Hindlimb muscle (tissue), 1 donor: Measurements from ENCODE around the gene EIF2B5. TPM values are rescaled to one million over a fixed set of nuclear protein-coding genes. Genes with fewer than 3 reads are reported as not detected.
A peak's percentile ranks its signal among the peaks of the same experiment; 100 is the strongest.
"Not testable (repeated sequence)": the region's sequence is repeated elsewhere in the genome, so short reads cannot be mapped to it uniquely, and the experiment has no call there.

Experiments used
- DNase-seq: peaks from one replicate; pipeline ENCODE4 v3.0.0-alpha.2; 2013
- polyA plus RNA-seq: library from polyadenylated mRNA; unstranded; fragments of 120-200 nt; gene quantifications from one replicate; pipeline ENCODE4 v1.2.1, GENCODE V29; 2013; ENCODE audit not compliant: insufficient read length

Gene EIF2B5
- polyA plus RNA-seq = 41.3 TPM

DNA sequence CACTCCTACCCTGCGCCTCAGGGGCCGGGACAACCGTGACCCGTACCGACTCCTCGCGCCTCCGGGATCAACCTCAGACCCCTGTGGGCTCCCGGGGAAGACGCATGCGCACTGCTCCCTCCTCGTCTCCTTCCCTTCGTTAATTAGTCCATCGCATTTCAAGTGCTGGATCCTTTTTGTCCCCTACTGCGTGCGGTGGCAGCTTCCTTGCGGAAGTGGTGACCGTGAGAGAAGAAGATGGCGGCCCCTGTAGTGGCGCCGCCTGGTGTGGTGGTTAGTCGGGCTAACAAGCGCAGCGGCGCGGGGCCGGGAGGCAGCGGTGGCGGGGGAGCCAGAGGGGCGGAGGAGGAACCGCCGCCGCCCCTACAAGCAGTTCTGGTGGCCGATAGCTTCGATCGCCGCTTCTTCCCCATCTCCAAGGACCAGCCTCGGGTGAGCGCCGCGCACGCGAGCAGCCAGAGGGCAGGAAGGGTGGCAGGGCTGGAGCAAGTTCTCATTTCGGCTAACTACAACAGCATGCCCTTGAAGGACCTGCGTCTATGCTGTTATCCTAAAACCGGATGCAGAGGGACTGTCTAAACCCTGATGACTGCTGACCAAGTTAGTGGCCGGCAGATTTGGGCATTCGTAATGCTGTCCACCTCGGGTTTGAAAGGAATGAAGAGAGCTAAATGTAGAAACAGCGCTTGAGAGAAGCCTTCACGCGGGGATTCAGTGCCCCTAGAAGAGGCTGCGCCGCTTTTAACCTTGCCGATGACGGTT lies at the start of gene EIF2B5:
Gene EIF2B5 (plus strand): TSS at position 210 of the 762 bp plus-strand sequence. CDS start 28 bp downstream, at position 238.
- DNase-seq = peak; percentile 92

DNA sequence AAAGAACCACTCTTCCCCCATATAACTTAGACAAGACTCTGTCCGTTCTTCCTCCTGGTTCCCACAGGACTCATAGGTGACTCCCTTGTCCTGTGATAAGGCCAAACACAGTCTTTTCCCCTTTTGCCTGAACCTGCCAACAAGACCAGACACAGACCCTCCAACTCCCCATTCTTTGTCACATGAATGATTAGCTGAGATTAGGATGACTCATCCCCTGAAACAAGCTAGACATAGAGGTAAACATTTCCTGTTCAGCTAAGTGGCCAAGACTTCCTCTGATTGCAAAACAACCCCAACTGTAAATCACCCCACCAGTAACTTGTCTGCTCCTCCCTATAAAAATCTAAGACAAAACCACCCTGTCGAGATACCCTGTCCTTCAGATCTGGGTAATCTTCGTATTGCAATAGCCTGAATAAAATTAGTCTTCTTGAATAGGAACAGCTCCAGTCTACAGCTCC lies 49.7 kb upstream of the EIF2B5 start:
- no peak for DNase-seq

DNA sequence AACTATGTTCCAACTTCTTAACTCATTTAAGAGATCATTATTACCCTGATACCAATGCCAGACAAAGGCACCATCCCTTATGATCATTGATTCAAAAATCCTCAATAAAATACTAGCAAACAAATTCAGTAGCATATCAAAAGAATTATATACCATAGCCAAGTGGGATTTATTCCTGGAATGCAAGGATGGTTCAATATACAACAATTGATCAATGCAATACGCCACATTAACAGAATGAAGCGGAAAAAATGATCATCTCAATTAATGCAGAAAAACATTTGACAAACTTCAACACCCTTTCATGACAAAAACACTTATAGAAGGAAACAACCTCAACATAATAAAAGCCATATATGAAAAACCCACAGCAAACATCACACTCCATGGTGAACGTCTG lies 43.0 kb upstream of the EIF2B5 start:
- no peak for DNase-seq

DNA sequence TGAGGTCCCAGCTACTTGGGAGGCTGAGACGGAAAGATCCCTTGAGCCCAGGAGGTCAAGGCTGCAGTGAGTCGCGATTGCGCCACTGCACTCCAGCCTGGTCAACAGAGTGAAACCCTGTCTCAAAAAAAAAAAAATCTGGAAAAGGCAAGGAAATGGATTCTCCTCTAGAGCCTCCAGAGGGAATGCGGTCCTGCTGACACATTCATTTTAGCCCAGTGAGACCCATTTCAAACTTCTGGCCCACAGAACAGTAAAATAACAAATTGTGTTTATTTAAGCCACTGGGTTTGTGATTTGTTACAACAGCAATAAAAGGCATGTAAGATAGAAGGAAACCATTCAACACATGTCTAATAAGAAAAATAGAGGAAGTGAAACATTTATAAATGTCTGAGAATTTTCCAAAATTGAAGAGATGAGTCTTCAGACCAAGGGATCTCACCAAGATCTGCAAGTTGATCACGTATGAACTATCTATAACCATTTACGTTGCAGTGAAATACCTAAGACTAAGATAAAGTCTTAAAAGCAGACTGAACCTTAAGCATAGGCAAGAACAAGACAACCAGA lies 38.3 kb upstream of the EIF2B5 start, which contains the start of gene HTR3E:
Gene HTR3E (plus strand): TSS at position 254 of the 573 bp plus-strand sequence. CDS start 466 bp downstream, outside the sequence.
- no peak for DNase-seq

DNA sequence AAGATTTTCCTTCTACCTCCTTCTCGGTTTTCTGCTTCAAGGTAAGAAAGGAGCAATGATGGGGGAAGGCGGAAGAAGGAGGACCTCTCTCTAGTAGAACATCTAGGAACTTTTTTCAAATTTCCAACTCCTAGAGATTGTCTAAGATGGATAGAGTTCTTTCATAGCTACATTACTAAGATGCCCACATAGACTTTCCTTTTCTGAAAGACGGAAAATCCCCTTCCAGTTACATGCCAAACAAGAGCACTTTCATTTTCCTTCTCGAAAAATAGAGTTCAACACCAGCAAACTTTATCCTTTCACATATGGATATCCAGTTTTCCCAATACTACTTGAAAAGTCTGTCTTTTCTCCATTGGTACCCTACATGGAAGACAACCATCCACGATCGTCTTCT lies 37.6 kb upstream of the EIF2B5 start:
- DNase-seq = no peak

DNA sequence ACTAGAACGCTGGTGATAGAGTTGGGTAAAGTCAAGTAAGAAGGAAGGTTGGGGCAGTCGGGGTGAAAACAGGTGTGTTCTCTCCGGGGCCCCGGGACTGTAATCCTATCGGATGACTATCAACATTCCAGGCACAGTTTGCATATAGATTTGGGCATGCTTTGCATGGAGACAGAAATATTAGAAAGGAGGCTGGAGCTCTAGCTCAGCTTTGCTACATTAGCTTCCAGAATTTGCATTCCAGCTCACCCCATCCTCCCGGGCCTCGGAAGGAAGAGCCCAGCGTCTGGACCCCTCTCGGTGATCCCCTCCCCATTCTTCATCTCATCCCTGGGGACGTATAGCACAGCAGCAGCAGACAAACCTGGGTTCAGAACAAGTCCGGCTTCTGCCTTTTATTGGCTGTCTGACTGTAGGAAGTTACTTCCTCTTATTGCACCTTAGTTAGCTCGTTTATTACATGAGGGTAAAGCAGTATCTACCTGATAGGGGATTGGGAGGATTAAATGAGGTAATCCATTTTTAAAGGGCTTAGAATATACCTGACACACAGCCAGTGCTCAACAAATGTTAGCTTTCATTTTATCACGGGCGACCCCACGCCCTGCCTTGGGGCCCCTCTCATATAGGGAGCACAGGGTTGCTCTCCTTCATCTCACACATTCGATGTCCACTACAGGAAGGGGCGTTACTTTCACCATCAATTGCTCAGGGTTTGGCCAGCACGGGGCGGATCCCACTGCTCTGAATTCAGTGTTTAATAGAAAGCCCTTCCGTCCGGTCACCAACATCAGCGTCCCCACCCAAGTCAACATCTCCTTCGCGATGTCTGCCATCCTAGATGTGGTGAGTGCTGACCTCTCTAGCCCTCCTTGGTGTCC lies 35.1 kb upstream of the EIF2B5 start:
- DNase-seq = no peak

DNA sequence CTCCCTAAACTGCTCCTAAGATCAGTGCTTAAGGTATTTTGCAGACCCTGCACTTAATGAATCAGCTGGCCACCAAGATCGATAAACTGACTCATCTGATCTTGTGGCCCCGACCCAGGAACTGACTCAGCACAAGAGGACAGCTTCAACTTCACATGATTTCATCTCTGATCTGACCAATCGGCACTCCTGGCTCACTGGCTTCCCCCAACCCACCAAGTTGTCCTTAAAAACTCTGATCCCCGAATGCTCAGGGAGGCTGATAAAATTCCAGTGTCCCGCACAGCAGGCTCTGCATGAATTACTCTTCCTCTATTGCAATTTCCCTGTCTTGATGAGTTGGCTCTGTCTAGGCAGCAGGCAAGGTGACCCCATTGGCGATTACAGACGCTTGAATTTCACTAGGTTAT lies 24.8 kb upstream of the EIF2B5 start:
- DNase-seq = no peak

DNA sequence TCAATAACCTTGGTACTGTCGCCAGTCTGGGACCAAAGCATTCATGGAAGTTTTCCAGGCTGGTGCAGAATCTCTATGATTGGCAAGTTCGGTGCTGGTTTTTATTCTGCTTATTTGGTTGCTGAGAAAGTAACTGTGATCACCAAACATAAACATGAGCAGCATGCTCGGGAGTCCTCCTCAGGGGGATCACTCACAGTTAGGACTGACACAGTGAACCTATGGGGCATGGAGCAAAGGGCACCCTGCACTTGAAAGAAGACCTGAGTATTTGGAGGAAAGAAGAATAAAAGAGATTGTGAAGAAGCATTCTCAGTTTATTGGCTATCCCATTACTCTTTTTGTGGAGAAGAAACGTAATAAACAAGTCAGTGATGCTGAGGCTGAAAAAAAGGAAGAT lies 19.1 kb upstream of the EIF2B5 start:
- no peak for DNase-seq

DNA sequence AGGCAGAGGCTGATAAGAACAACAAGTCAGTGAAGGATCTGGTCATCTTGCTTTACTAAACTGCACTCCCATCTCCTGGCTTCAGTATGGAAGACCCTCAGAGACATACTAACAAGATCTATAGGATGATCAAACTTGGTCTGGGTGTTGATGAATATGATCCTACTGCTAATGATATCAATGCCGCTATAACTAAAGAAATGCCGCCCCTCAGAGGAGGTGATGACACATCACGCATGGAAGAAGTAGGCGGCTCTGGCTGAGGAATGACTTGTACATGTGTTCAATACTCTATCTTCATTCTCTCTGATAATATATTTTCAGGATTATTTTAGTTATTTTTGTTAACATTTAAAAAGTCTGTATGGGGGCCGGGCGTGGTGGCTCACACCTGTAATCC lies 17.5 kb upstream of the EIF2B5 start:
- DNase-seq = no peak

DNA sequence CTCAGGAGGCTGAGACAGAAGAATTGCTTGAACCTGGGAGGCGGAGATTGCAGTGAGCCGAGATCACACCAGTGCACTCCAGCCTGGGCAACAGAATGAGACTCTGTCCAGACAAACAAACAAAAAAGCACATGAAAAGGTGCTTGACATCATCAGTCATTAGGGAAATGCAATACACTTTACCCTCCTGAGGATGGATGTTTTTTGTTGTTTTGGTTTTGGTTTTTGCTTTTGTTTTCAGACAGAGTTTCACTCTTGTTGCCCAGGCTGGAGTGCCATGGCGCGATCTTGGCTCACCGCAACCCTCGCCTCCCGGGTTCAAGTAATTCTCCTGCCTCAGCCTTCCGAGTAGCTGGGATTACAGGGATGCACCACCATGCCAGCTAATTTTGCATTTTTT lies 14.1 kb upstream of the EIF2B5 start:
- DNase-seq = not testable (repeated sequence)

DNA sequence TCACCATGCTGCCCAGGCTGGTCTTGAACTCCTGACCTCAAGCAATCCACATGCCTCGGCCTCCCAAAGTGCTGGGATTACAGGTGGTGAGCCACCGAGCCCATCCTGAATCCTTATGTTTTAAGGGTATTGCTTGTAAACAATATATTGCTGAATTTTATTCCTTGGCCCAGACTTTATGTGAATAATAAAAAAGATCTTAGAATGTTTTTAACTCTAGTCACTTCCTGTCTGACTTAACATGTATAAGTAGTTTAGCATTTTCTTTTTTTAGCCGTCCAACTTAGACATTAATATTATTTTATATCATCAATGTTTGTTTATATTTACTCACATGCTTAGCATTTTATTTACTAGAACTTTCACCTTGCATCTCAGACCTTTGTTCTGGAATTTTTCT lies 9.2 kb upstream of the EIF2B5 start:
- DNase-seq = no peak

DNA sequence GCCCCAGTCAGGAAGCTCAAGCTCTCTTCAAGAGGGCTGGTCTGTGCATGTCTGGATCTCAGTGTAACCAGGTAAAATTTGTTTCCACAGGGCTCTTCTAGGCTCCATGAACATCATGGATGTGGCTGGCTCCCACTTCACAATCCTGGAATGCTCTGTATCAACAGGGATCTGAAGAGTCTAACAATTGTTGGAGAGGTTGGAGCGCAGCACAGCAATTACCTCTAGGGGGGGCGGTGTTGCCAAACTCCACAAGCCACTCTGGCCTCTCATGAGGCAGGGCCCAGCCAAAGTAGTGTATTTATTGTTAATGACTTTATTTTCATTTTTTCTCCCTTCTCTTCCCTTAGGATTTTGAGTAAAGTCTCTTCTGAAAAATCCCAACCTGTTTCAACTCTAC lies 6.1 kb upstream of the EIF2B5 start:
- DNase-seq = no peak

DNA sequence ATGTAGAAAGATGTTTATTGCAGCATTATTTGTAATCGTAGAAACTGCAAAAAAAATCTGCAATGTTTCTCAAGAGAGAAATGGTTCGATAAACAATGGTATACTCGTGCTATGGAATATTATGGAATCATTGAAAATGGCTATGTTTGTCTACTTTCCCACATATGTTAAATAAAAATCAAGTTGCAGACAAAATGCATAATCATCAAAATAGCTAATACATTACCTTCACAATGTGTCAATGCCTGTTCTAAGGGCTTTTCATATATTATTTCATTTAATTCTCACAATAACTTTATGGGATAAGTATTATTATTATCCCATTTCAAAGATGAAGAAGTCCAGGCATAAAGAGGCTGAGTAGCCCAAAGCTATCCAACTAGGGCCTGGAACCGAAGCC lies 2.2 kb upstream of the EIF2B5 start:
- no peak for DNase-seq

DNA sequence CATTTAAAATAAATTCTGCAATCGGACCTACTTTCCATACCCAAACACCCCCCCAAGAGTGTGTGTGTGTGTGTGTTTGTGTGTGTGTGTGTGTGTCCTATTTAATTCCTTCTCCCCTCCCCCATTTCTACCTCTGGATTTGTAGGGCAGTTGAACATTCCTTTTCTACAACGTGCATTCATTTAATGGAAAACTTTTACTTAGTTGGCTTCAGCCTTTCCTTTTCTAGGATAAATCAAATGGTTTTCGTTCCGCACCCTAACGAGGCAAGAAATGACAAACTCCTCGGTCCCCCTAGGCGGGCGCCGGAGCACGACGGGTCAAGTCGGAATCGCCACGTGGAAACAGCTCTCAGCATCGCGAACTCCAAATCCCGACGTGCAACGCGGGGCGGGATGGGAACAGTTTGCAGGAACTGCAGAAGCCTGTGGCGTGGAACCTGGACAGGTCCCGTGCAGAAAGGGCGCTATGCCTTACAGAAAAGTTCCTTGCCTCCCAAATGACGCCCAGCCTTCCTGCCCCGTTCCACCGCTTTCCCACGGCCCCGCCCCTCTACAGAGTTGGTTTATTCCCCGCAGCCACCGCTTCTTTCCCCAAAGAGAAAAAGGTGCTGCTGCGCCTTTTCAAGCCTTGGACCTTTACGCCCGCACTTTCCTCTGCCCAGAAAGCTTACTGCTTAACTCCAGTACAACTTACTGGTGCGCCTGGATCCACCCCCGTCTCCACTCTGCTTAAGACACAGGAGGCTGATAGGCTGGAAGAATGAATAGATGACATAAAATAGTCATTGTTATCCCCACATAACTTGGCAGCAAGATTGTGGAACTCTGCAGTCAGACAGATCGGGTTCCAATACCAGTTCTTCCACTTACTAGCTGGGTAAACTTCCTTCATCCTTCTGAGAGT lies 1.1 kb upstream of the EIF2B5 start:
- DNase-seq = peak; percentile 87

DNA sequence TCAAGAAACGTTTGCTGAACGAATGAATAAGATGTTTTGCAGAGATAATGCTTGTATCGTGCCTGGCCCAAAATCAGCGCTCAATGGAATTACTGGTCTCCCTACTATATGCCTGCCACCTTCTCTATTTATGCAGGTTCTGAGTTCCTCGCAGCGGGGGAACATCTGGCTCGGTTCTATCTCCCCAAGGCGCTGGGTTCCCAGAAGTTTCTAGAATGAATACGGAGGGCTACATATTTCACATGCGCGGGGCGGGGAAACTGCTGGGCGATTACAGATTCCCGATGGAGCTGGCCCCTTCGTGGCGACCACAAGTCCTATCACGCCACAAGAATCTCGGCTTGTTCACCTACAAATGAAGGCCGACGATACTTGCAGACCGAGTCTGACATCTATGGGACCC lies 411 bp upstream of the EIF2B5 start:
- DNase-seq = peak; percentile 26

DNA sequence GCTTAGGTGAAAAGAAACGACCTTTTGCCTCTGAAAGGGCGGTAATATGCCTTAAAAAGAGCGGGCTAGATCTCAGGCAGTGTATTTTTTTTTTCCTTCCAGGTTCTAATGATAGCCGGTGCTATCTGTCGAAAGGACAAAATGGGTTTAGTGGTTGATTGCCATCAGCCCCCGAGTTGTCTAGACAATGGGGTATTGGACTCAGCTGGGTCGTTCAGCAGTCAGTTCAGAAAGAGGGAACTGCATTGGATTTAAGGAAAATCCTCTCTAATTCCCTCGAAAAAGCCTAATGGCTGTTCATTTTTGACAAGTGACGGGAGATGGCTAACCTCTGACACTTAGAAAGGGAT lies 728 bp downstream of the EIF2B5 start:
- DNase-seq = no peak

DNA sequence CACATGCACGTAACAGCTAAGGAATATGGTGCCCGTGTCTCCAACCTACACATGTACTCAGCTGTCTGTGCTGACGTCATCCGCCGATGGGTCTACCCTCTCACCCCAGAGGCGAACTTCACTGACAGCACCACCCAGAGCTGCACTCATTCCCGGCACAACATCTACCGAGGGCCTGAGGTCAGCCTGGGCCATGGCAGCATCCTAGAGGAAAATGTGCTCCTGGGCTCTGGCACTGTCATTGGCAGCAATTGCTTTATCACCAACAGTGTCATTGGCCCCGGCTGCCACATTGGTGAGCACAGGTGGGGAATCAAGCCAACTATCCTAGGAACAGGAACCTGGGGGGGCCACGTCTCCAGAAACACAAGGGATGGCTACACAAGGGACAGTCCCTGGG lies 5.3 kb downstream of the EIF2B5 start:
- no peak for DNase-seq

DNA sequence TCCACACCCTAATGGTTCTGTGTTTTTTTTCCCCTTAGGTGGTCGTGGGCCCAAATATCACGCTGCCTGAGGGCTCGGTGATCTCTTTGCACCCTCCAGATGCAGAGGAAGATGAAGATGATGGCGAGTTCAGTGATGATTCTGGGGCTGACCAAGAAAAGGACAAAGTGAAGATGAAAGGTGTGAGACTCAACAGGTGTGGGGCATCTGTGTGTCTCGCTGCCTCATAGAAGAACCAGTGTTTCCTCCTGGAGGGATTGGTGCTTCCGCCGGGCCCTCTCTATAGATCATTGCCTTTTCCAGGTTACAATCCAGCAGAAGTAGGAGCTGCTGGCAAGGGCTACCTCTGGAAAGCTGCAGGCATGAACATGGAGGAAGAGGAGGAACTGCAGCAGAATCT lies 7.0 kb downstream of the EIF2B5 start:
- DNase-seq = no peak

DNA sequence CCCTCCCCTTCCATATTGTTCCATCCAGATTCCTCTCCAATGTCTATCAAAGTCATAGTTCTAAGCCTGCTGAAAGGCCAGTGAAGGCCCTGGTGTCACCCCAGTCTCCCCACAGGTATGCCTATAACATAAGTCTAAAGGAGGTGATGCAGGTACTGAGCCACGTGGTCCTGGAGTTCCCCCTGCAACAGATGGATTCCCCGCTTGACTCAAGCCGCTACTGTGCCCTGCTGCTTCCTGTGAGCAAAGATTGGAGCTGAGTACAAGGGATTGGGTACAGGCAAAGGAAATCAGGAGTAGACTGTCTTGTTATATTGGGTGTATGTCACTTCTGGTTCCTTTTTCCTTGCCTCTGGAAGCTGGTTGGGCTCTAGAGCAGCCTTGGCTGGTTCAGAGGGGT lies 8.2 kb downstream of the EIF2B5 start:
- DNase-seq = no peak

DNA sequence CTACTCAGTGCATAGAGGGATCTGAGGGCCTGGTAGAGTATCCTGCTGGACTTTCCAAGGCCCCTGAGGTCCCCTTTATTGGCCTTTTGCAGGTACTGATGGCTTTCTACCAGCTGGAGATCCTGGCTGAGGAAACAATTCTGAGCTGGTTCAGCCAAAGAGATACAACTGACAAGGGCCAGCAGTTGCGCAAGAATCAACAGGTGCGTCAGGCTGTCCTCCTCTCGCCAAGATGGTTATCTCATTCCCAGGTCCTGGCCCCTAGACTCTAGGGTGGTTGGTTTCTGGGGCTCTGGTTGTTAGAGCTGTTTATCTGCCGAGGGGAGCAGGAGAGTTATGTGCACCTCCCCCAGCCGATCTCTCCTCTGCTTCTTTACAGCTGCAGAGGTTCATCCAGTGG lies 9.3 kb downstream of the EIF2B5 start:
- no peak for DNase-seq

DNA sequence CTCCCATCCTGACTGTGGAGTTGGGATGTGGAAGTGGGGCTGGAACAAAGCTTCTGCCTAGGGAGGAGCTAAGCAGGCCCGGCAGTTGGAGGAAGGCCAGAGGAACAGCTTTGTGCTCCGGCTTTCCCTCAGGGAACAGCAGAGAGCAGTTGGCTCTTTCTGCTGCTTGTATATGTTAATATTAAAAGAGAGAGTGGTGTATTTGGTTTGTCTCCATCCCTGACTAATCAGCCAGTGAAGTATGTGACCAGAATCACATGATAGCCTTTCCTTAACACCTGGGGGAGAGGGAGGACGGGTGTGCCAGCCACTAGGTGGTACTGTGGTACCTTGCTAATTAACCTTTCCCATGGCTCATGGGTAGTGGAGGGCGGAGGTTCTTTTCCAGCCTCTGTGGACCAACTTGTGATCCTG lies 10.0 kb downstream of the EIF2B5 start:
- DNase-seq = peak; percentile 75

DNA sequence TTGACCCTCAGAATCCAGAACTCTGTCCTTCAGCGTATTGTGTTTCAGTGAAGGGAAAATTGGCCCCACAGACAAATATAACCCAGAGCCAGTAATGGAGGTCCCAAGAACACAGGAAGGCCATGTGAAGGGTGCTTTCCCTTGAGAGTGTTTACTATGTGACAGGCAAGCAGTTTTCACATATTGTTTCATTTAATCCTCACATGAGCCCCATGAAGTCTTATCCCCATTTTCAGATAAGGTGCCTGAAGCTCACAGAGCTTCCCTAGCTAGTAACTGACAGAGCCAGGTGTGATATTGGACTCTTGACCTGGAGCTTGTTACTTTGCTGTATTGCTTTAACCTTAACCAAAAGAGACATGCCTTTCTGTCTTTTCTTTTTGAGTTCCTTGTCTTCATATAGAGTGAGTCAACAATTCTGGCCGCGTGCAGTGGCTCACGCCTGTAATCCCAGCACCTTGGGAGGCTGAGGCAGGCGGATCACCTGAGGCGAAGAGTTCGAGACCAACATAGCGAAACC lies 10.7 kb downstream of the EIF2B5 start:
- DNase-seq = no peak
